Keratinocyte (primary cell): Measurements from ENCODE around the gene SUN3.
A peak's percentile ranks its signal among the peaks of the same experiment; 100 is the strongest.

Source experiments
- CTCF ChIP-seq, 3 experiments: IDR thresholded peaks in 1 of 3; conservative IDR thresholded peaks in 1 of 3; optimal IDR thresholded peaks in 1 of 3; 2 replicates in 2 of 3; 3 replicates in 1 of 3; pipeline versions ENCODE3 to v1.5.1; 2011; ENCODE audit warnings: low read length in 3 of 3, mild to moderate bottlenecking in 3 of 3, moderate library complexity in 2 of 3, control low read depth in 1 of 3, inconsistent platforms in 1 of 3; ENCODE audit not compliant: insufficient read depth in 2 of 3; ENCODE audit errors: extremely low read depth in 1 of 3
- EZH2 ChIP-seq: IDR thresholded peaks from one replicate; pipeline ENCODE4 v1.6.1; 2012; ENCODE audit warnings: inconsistent platforms, mild to moderate bottlenecking, low read length, moderate library complexity

- TF ChIP-seq CTCF (optimal IDR thresholded peaks at IDR 0.05 in 1 of 3, IDR thresholded peaks at IDR 0.05 in 1 of 3, conservative IDR thresholded peaks at IDR 0.05 in 1 of 3; ENCODE audit: extremely low read depth in 1 of 3, insufficient read depth in 2 of 3, low read length in 3 of 3) (peak; percentile 34 to 42 (median 42)), EZH2 (no peak)
These were observed 40.2 kb downstream of the SUN3 start for GRCh38 chr7:47988496-47989386.
